Endothelial cell of umbilical vein (primary cell): Measurements from ENCODE around the gene FIG4. TPM values are rescaled to one million over a fixed set of nuclear protein-coding genes. Genes with fewer than 3 reads are reported as not detected.

Experiments
- BruUV-seq: library from RNA; stranded (reverse); fragments of 400-500 nt; replicated peaks from 2 replicates; lab custom pipeline; 2021; lab: Mats Ljungman, UMichigan
- CTCF ChIA-PET: fragments of 300-600, 350-600 bp; sonication (Branson Sonifier 250); formaldehyde crosslinking; loops from one replicate; lab custom pipeline; 2021; ENCODE audit warnings: antibody characterized with exemption, inconsistent platforms; lab: Charles Lee
- POLR2A ChIA-PET: fragments of 300-600, 350-600 bp; sonication (Branson Sonifier 250); formaldehyde crosslinking; loops from one replicate; lab custom pipeline; 2021; ENCODE audit warnings: antibody characterized with exemption, inconsistent platforms; lab: Charles Lee
- DNase-seq: peaks from one replicate; pipeline ENCODE4 v3.0.0-alpha.2; 2011; ENCODE audit warnings: low read depth, low spot score
- FAIRE-seq: peaks from 2 replicates; lab custom pipeline; 2011; peaks lifted over from hg19 to GRCh38; lab: Jason Lieb, UNC
- H2AFZ ChIP-seq: 2 replicates; pipeline ENCODE4 v1.6.0; 2012; ENCODE audit warnings: low read depth, low read length, control low read depth, inconsistent platforms
- H3K27ac ChIP-seq: 2 replicates; pipeline ENCODE4 v1.5.1; 2011; ENCODE audit warnings: low read depth, mild to moderate bottlenecking, control low read depth, low read length, moderate library complexity; ENCODE audit not compliant: insufficient read depth
- H3K27me3 ChIP-seq, 2 experiments: 2 replicates each; pipeline versions ENCODE4 v1.6.0 to v1.6.1; 2011; ENCODE audit warnings: low read length in 2 of 2, mixed read lengths in 1 of 2; ENCODE audit not compliant: control insufficient read depth in 2 of 2, insufficient read depth in 2 of 2
- H3K36me3 ChIP-seq, 2 experiments: 2 replicates in 1 of 2; 3 replicates in 1 of 2; pipeline ENCODE4 v1.5.1; 2011; ENCODE audit warnings: low read length in 2 of 2, mild to moderate bottlenecking in 1 of 2, moderate library complexity in 1 of 2; ENCODE audit not compliant: control insufficient read depth in 2 of 2, insufficient read depth in 2 of 2; ENCODE audit errors: extremely low read depth in 1 of 2
- H3K4me1 ChIP-seq: 3 replicates; pipeline ENCODE4 v1.5.1; 2011; ENCODE audit warnings: mild to moderate bottlenecking, low read length; ENCODE audit not compliant: control insufficient read depth, insufficient read depth; ENCODE audit errors: extremely low read depth
- H3K4me2 ChIP-seq: 2 replicates; pipeline ENCODE4 v1.6.1; 2011; ENCODE audit warnings: low read length, control low read depth, mixed read lengths; ENCODE audit not compliant: insufficient read depth
- H3K4me3 ChIP-seq, 3 experiments: fragments of 200-600 bp in 1 of 3; sonication (generic), shearing (Covaris generic) in 1 of 3; replicated peaks in 1 of 3; 2 replicates each; pipeline ENCODE4 v1.5.1; 2011 to 2016; ENCODE audit warnings: control low read depth in 3 of 3, low read length in 3 of 3, mild to moderate bottlenecking in 2 of 3, inconsistent platforms in 1 of 3, low read depth in 1 of 3, moderate library complexity in 1 of 3; ENCODE audit not compliant: insufficient read depth in 1 of 3
- H3K79me2 ChIP-seq: 2 replicates; pipeline ENCODE4 v1.6.0; 2012; ENCODE audit warnings: low read length, inconsistent platforms; ENCODE audit not compliant: control insufficient read depth, insufficient read depth
- H3K9ac ChIP-seq: replicated peaks from 2 replicates; pipeline ENCODE3; 2011; ENCODE audit warnings: low read length, control low read depth; ENCODE audit not compliant: insufficient read depth; ENCODE audit errors: extremely low read depth
- H3K9me1 ChIP-seq: replicated peaks from 3 replicates; pipeline ENCODE4 v1.6.0; 2011; ENCODE audit warnings: mild to moderate bottlenecking, low read length; ENCODE audit not compliant: control insufficient read depth, insufficient read depth; ENCODE audit errors: extremely low read depth
- H3K9me3 ChIP-seq: replicated peaks from 2 replicates; pipeline ENCODE4 v1.5.1; 2012; ENCODE audit warnings: low read length, inconsistent platforms; ENCODE audit not compliant: control insufficient read depth, insufficient read depth
- H4K20me1 ChIP-seq: replicated peaks from 2 replicates; pipeline ENCODE3; 2011; ENCODE audit warnings: mild to moderate bottlenecking, low read length; ENCODE audit not compliant: control insufficient read depth, insufficient read depth; ENCODE audit errors: extremely low read depth
- EZH2 ChIP-seq: IDR thresholded peaks from 2 replicates; pipeline ENCODE4 v1.6.1; 2012; ENCODE audit warnings: borderline replicate concordance, low read depth, mild to moderate bottlenecking, moderate library complexity, low read length, inconsistent platforms; ENCODE audit not compliant: severe bottlenecking
- FOS ChIP-seq: IDR thresholded peaks from 2 replicates; pipeline ENCODE4 v1.6.1; 2011; ENCODE audit warnings: mild to moderate bottlenecking, low read length, moderate library complexity, borderline replicate concordance; ENCODE audit not compliant: insufficient read depth
- GATA2 ChIP-seq: IDR thresholded peaks from 2 replicates; pipeline ENCODE4 v1.7.0; 2011; ENCODE audit warnings: low read depth, mild to moderate bottlenecking, moderate library complexity, mixed read lengths, low read length; ENCODE audit not compliant: insufficient read length, insufficient read depth
- JUN ChIP-seq: IDR thresholded peaks from 2 replicates; pipeline ENCODE4 v1.6.1; 2011; ENCODE audit warnings: borderline replicate concordance, low read depth; ENCODE audit not compliant: insufficient read length, insufficient read depth
- MYC ChIP-seq: IDR thresholded peaks from one replicate; pipeline ENCODE4 v1.6.1; 2011; ENCODE audit warnings: mild to moderate bottlenecking, low read depth, low read length
- POLR2A ChIP-seq: IDR thresholded peaks from 2 replicates; pipeline ENCODE4 v1.6.1; 2012; ENCODE audit warnings: low read depth, mild to moderate bottlenecking, control low read depth, low read length
- POLR2AphosphoS5 ChIP-seq: IDR thresholded peaks from 2 replicates; pipeline ENCODE4 v1.6.1; 2012; ENCODE audit warnings: low read depth, mild to moderate bottlenecking, control low read depth, low read length, moderate library complexity; ENCODE audit not compliant: insufficient read depth
- dilution Hi-C: fragments of 300-500 bp; cut with MboI; formaldehyde crosslinking; loops from one replicate; pipeline ENCODE4 v1.15.0; 2019; ENCODE audit warnings: low sequenced_read_pairs; ENCODE audit not compliant: extremely low pct_ligation_motif_present
- intact Hi-C: fragments of 100-400 bp; cut with micrococcal nuclease; formaldehyde crosslinking; loops from one replicate; pipeline ENCODE4 v1.10.0; 2022
- polyA plus RNA-seq, 4 experiments: library from polyadenylated mRNA; depleted of rRNA in 3 of 4; stranded (reverse) in 3 of 4; unstranded in 1 of 4; fragments of >200 nt; gene quantifications; 2 replicates each; pipeline versions ENCODE4 v1.2.1 to v1.2.3, GENCODE V29; 2011 to 2012; ENCODE audit warnings: missing spikeins in 1 of 4
- total RNA-seq: library from RNA; stranded (reverse); gene quantifications from 2 replicates; pipeline ENCODE4 v1.2.3, GENCODE V29; 2021
- TF ChIP-seq, protein P1 (sequence below): IDR thresholded peaks from 2 replicates; pipeline ENCODE4 v1.6.1; 2011; ENCODE audit not compliant: insufficient read depth, insufficient read length
- TF ChIP-seq, protein P2 (sequence below), 2 donors: IDR thresholded peaks; 1 replicate in 1 of 2; 2 replicates in 1 of 2; pipeline ENCODE4 v1.5.1; 2011; ENCODE audit warnings: low read length in 2 of 2, mild to moderate bottlenecking in 2 of 2, moderate library complexity in 2 of 2, control low read depth in 1 of 2, inconsistent platforms in 1 of 2, low read depth in 1 of 2; ENCODE audit not compliant: insufficient read depth in 1 of 2; ENCODE audit errors: extremely low read depth in 1 of 2

FIG4 gene
- total and polyA plus RNA-seq, 2 donors (not counting 3 experiments of a cell fraction or from before 2014, with no cell fraction given): 7.9 to 12.2 TPM

DNA sequence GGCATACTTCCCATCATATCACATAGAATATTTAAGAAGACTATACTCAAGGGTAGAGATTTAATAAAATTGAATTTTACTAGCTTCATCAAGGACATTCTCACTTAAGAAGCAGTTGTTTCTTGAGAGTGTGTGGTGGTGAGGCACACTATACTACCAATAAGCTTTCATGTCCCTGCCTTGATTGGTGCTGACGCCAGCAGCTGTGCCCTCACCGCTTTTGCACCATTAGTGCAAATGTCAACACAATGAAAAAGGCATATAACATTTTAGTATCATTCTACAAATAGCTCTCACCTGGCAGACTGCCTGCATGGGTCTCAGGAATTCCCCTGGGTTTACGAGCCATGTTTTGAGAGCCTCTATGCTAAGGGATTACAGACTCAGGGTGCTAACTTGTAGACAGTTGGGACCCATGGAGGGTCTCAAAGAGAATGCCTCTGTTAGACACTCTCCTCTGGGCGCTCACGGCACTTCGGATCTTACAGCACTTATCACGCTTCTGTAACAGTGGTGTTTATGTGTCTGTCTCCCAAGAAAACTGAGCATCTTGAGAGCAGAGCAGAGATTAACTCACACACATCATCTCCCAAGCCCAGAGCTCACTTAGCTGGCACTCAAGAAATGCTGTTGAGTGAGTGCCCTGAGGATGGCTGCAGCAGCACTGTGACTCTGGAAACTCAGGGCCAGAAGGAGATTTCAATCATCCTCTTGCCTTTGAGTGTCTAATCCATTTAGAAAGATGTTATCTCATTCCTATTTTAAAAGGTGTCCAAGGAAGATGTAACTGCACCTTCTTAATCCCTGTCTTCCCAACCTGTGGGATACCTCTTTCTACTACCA is 143.7 kb downstream of the FIG4 start:
- Histone ChIP-seq H3K27me3 (peaks cover 0 to 2% of the 10 kb centered on the region in 2 experiments), H3K4me2 (no peak overlapping the region), H3K9ac (no peak overlapping the region), H3K4me1 (no peaks in the 10 kb centered on the region), H2AFZ (no peak overlapping the region), H3K4me3 (no peak overlapping the region), H3K27ac (no peak overlapping the region), H3K9me3 (no peaks in the 10 kb centered on the region), H3K36me3 (no peaks in the 10 kb centered on the region), H3K9me1 (no peaks in the 10 kb centered on the region), H4K20me1 (no peaks in the 10 kb centered on the region), H3K79me2 (no peaks in the 10 kb centered on the region)
- CTCF ChIA-PET: interaction anchor here (0.7 to 1.8 kb wide), 2 partner anchors 205 to 557 kb away, joined by 3 to 4 read pairs; no protein-coding TSS in a partner anchor
- dilution Hi-C loops: no loop called here
- POLR2A ChIA-PET: no interaction called here
- intact Hi-C loops: no loop called here
- DNase-seq (no peak), FAIRE-seq (no peak)
- TF ChIP-seq, protein P1, sequence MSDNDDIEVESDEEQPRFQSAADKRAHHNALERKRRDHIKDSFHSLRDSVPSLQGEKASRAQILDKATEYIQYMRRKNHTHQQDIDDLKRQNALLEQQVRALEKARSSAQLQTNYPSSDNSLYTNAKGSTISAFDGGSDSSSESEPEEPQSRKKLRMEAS: no peak
- TF ChIP-seq POLR2AphosphoS5 (no peak), JUN (no peak), MYC (no peak), EZH2 (no peak), FOS (no peak), POLR2A (no peak), GATA2 (no peak)
- TF ChIP-seq, protein P2, sequence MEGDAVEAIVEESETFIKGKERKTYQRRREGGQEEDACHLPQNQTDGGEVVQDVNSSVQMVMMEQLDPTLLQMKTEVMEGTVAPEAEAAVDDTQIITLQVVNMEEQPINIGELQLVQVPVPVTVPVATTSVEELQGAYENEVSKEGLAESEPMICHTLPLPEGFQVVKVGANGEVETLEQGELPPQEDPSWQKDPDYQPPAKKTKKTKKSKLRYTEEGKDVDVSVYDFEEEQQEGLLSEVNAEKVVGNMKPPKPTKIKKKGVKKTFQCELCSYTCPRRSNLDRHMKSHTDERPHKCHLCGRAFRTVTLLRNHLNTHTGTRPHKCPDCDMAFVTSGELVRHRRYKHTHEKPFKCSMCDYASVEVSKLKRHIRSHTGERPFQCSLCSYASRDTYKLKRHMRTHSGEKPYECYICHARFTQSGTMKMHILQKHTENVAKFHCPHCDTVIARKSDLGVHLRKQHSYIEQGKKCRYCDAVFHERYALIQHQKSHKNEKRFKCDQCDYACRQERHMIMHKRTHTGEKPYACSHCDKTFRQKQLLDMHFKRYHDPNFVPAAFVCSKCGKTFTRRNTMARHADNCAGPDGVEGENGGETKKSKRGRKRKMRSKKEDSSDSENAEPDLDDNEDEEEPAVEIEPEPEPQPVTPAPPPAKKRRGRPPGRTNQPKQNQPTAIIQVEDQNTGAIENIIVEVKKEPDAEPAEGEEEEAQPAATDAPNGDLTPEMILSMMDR (IDR thresholded peaks at IDR 0.05; ENCODE audit: extremely low read depth in 1 of 2, insufficient read depth in 1 of 2, low read depth in 1 of 2, low read length in 2 of 2): no peak
- no TSS peak for BruUV-seq
